ENCODE measurements around the gene PTGS1.
"Not testable (repeated sequence)": the region's sequence is repeated elsewhere in the genome, so short reads cannot be mapped to it uniquely, and the experiment has no call there.

PTGS1 gene

DNA sequence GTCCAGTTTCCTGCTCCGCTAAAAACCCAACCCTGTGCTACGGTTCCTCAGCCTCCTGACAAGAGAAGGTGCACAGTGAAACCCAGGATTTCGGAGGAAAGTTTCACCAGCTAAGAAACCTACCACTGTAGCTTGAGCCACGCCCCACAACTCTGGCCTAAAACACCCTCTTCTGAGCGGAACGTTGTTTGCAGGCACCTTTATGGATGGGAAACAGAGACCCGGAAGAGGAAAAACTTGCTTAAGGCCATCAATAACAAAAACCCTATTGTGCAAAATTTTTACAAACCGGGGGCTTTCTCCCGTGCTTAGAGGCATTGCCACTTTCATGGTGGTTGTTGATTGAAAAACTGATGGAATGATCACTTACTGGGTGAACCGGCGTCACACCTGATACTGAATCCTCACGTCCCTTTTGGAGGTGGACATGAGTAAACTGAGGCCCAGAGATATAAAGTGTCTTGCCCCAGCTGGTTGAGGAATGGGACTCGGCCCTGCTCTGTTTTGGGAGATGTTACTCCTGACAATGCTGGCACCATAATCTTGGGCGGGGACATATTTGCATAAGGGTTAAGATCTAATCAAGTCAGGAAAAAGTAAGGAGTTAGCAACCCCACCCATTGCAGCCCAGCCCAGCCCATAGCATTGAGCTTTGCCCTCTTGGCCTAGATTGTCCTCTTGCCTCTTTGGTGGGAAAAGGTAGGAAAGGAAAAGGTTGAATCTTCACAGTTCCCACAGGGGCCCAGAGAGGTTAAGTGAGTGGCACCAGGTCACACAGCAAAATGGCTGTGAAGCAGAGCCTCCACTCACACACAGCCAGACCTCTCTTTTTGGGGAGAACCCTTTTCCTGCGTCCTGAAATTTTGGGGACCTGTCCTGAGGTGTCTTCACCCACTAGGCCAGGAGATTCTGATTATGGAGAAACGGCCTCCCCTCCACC, 23.2 kb upstream of the PTGS1 start:
- DNase-seq (ENCODE audit: low read depth): no peak

DNA sequence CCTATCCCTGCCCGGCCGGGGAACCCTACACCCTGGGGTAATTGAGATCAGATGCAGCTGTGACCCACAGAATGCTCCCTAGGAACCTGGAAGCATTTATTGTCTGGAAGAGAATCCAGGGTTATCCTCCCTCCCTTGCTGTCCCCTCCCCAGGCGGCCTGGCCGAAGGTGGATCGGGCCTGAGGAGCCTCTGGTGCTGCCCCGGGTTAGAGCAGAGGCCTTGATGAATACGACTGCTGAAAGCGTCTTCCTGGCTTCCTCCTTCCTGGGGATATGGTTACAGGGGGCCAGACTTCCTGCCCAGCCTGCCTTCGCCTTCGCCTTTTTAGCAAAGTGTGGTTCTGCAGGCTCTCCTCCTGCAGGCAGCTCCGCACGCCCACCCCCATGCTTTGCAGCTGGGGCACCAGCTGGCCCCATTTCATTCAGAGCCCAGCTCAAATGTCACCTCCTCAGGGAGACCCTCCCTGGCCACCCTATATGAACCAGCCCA, 22.5 kb upstream of the PTGS1 start:
- no peak for DNase-seq (ENCODE audit: low read depth)

DNA sequence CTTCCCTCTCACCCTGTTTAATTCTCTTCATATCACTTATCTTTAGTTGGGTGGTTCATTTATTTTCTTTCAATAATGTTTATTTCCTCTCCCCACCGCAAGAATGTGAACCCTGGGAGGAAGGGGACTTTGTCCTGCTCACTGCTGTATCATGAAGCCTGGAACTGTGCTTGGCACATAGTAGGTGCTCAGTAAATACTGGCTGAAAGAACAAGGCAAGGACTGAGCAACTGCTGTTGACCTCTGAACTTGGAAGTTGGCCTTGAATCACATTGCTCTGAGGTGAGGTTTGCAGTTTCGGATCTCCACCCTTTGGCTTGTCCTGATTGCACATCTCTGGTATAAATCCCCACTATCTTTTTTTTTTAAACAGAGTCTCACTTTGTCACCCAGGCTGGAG, 22.0 kb upstream of the PTGS1 start:
- DNase-seq (ENCODE audit: low read depth): no peak

GRCh38 chr9:122349201-122349600, 21.6 kb upstream of the PTGS1 start:
- DNase-seq (ENCODE audit: low read depth): no peak

- DNase-seq (ENCODE audit: low read depth): peak; percentile 69
These were observed 20.1 kb upstream of the PTGS1 start for GRCh38 chr9:122350577-122351355.

- DNase-seq (ENCODE audit: low read depth): no peak
These were observed 16.2 kb upstream of the PTGS1 start for GRCh38 chr9:122354536-122355199.

DNA sequence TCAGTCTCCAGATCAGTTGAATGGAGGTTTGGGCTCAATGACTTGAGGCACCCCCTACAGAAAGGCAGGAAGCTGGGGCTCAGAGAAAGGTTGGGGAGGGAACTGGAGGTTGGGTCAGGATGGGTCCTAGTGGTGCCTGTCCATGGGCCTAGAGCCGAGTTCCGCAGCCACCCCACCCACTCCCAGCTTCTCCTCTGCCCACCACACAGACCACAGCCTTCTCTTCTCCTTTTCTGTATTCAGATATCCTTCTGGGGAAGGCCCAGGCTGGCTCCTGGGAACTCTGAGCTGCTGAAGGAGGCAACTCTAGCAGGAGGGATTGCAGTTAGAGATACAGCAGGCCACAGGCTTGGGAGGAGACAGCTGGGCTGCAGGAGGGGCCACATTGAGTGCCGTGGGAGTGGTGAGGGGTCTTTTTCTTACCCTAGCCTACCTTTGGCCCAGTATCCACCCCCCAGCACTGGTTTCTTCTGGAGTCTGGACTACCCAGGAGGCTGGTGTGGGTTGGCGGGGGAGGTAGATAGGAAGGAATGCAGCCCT, 15.4 kb upstream of the PTGS1 start:
- DNase-seq (ENCODE audit: low read depth): no peak

DNA sequence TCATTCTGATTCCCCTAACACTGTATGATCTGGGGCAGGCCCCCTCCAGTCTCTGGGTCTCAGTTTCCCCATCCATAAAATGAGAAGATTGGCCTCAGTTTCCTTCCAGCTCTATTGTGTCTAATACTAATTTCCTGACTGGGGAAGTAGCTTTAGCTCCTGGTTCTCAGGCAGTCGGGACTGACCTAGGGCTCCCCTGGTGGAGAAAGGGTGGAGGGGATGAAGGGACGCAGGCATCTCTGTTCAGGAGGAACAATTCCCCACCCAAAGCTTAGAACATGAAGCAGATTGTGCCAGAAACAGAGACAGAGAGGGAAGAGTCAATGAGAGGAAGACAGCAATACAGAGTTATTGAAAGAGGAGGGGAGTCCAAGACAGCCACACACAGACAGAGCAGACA, 14.2 kb upstream of the PTGS1 start:
- DNase-seq (ENCODE audit: low read depth): no peak

GRCh38 chr9:122360891-122361290, 9.9 kb upstream of the PTGS1 start:
- DNase-seq (ENCODE audit: low read depth): no peak

DNA sequence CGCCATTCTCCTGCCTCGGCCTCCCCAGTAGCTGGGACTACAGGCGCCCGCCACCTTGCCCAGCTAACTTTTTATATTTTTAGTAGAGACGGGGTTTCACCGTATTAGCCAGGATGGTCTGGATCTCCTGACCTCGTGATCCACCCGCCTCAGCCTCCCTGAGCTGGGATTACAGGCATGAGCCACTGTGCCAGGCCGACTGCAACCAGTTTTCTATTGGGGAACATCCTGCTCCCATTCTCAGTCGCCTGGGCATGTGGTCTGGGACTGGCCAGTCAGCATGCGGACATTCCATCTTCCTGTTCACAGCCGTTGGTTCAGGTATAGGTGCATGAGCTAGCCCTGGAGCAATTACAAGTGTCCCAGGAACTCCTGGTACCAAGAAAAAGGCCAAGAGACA, 7.7 kb upstream of the PTGS1 start:
- DNase-seq (ENCODE audit: low read depth): not testable (repeated sequence)

DNA sequence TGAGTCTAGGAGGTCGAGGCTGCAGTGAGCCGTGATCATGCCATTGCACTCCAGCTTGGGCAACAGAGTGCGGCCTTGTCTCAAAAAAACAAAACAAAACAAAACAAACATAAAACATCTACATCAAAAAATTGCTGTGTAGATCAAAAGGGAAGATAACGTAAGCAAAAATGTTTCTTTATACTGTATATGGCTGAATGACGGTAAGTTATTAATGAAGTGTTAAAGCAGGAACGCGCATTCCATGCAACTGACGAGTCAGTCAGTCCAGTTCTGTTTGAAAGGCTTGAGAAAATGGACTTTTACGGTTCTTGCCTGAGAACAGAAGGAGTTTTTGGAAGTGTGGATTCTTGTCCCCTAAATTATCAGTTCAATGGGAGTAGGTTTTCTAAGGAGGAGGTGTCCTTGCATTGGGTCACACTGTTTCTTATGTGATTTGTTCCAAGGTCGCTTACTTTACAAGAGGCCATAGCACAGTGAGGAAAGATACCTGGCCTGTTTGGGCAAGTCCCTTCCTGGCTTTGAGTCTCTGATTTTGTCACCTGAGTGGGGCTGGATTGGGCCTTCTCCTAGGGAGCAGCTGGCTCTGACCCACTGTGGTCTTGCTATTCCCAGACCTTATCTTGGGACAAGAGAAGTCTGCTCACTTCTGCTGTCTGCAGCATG, 6.6 kb upstream of the PTGS1 start:
- no peak for DNase-seq (ENCODE audit: low read depth)

GRCh38 chr9:122364783-122365150, 6.1 kb upstream of the PTGS1 start:
- DNase-seq (ENCODE audit: low read depth): no peak

DNA sequence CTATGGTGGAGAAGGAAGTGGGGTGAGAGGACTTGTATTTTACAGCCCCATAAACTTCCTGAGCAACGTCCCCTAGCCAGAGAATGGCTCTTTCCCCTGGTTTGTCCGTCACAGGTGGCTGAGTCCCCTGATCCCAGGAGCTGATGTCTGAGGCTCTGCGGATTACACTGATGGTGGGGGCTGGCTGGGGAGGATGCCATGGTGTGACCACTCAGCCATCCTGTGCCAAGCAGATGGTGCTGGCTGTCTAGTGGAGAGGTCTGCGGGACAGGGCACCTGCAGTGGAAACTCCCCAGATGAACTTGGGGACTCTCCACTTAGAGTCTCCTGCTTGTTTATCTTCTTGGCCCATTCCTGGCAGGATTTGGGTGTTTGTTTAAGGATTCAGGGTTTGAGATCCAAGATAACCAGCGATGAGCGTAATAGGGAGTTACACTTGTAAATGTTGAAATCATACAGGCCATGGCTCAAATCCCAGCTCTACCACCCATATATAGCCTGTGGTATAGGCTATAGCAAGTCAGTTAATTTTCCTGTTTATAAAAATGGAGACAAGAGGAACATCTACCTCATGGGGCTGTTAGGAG, 4.7 kb upstream of the PTGS1 start:
- DNase-seq (ENCODE audit: low read depth): no peak

GRCh38 chr9:122367065-122367464, 3.8 kb upstream of the PTGS1 start:
- DNase-seq (ENCODE audit: low read depth): no peak

- no peak for DNase-seq (ENCODE audit: low read depth)
These were observed 2.9 kb upstream of the PTGS1 start for GRCh38 chr9:122367774-122368460.

- DNase-seq (ENCODE audit: low read depth): no peak
These were observed 2.2 kb upstream of the PTGS1 start for GRCh38 chr9:122368642-122369041.

DNA sequence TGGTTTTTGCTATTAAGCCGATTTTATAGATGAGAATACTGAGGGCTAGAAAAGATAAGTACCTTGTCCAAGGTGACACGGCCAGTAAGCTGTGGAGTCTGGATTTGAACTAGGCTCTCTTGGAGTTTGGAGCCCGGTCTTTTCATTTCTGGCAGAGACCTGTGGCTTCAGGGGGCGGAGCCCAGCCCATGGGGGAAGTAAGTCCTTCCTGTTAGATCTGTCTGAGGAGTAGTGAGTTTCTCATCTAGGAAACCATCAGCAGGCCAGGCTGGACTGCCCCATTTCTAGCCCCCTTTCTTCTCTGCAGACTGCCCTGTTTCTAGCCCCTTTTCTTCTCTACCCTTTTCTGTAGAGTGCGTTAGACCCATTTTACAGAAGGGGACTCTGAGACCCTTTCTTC, 521 bp upstream of the PTGS1 start:
- DNase-seq (ENCODE audit: low read depth): no peak

DNA sequence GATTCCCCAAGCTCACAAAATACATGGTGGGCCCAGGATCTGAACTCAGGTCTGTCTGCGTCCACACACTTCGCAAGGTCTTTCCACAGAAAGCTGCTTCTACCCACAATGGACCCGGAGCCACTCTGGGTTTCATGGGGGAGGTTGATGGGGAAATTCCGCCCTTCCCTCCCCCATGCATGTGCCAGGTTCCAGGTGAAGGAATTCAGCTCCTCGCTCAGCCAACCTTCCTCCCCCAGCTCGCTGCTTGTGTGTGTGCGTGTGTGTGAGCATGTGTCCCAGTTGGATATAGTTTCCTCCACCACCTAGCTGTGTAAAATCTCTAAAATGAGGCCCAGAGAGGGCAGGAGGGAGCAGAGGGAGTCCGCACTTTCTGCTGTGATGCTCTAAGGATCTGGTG, 1.0 kb downstream of the PTGS1 start:
- DNase-seq (ENCODE audit: low read depth): no peak

DNA sequence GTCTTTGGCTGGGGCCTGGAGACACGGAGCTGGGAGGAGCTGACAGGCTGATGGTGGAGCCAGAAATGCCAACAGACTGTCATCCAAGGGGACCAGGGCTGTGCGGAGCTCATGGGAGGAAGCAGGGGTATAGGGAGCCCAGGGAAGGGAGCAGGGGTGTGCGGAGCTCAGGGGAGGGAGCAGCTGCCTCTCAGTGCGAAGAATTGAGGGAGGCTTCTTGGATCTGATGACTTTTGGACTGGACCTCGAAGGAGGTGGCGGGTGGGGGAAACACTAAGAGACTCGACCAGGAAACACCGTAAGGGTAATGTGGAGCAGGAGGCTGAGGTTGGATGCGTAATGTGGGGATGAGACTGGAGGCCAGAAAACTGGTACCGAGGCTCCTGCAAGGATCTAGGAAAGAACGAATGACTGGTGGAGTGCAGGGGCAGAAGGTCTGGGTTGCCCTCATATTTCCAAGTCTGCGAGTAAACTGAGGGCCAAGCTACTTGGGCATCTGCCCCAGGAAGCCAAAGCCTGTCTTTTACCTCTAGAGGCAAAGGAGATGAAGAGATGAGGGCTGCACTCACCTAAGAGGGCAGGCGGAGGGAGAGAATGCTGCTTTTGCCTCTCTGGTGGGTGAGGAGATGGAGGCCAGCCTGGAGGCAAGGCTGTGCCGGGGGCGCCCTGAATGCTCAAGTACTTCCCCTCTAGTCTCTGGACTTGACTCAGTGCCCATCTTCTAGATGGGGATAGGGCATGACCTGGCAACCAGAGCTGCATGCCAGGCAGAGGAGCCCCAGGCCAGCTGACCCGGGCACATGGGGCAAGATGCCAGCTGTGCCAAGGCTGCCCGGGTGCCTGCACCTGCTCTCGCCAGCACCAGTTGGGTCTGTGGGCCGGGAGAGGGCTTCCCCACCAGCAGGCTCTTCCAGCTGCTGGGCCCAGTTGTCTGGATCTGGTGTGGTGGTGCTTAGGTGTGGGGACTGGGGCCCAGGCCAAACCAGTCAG, 2.3 kb downstream of the PTGS1 start:
- no peak for DNase-seq (ENCODE audit: low read depth)

All from stimulated activated CD8-positive, alpha-beta memory T cell treated with anti-CD3 and anti-CD28 coated beads, Interleukin-4, amount 100 ng/mL, for 24 hours (primary cell).